HUES48 (cell line): ENCODE data around the gene NOL3.

Experiments used
- H3K27ac ChIP-seq: one replicate; pipeline ENCODE4 v1.7.0; 2013; ENCODE audit warnings: low read depth, low read length, inconsistent platforms
- H3K27me3 ChIP-seq: 2 replicates; pipeline ENCODE4 v1.6.1; 2013; ENCODE audit warnings: mild to moderate bottlenecking, low read length; ENCODE audit not compliant: control insufficient read depth, insufficient read depth
- H3K36me3 ChIP-seq: 2 replicates; pipeline ENCODE4 v1.6.1; 2013; ENCODE audit warnings: low read length; ENCODE audit not compliant: control insufficient read depth, insufficient read depth
- H3K4me1 ChIP-seq: 2 replicates; pipeline ENCODE4 v1.6.1; 2013; ENCODE audit warnings: mild to moderate bottlenecking, low read length; ENCODE audit not compliant: control insufficient read depth, insufficient read depth
- H3K4me3 ChIP-seq: 2 replicates; pipeline ENCODE4 v1.5.1; 2013; ENCODE audit warnings: mild to moderate bottlenecking, low read depth, low read length
- H3K9ac ChIP-seq: 2 replicates; pipeline ENCODE4 v1.6.1; 2013; ENCODE audit warnings: mild to moderate bottlenecking, low read depth, low read length, moderate library complexity
- H3K9me3 ChIP-seq: 2 replicates; pipeline ENCODE4 v1.6.1; 2013; ENCODE audit warnings: low read length; ENCODE audit not compliant: control insufficient read depth, insufficient read depth

Gene NOL3

DNA sequence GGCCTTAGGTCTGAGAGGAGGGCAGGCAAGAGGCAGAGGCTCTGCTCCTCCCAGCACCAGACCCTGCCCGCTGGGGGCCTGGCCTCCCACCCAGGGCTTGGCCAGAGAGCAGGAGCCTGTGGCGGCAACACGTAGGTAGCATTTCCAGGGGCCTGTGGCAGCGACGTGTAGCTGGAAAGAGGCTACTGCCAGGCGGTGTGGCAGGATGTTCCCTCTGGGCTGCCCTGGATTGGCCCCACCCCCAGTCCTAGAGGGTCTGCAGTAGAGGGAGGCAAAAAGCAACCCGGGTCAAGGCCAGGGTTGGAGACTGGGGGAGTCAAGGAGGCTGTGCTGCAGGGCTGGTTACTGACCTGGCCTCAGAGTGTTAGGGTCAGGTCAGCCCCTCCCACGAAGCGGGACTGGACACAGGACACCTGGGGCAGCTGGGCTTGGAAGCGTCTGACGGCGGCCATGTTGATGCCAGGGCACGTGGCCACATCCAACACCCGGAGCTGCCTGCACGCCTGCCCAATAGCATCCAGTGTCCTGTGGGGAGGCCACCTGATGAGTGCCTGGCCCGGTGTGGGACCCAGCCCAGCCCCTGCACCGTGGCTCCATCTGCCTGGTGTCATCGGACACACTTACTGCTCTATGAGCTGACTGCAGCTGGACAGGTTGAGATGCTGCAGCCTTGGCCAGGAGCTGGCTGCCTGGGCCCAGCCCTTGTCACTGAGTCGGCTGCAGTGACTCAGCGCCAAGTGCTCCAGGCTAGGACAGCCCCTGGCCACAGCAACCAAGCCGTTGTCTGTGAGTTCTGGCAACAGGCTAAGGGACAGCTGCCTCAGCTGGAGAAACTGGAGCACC is 37.1 kb downstream of the NOL3 start:
- no peak overlapping the region for H3K27ac ChIP-seq
- H3K9me3 ChIP-seq, result no peaks in the 10 kb centered on the region
- no peak overlapping the region for H3K4me3 ChIP-seq
- H3K4me1 ChIP-seq, result peaks cover 5% of the 10 kb centered on the region; the same call in 1 of the 2 replicates
- 0 out of 2 replicates have a peak, but pooled peaks cover 3% of the 10 kb centered on the region for H3K36me3 ChIP-seq
- no peak overlapping the region for H3K9ac ChIP-seq
- peaks cover 5% of the 10 kb centered on the region for H3K27me3 ChIP-seq

GRCh38 chr16:67208154-67208896 is 38.0 kb downstream of the NOL3 start:
- H3K4me3 ChIP-seq, result no peak overlapping the region
- no peak overlapping the region for H3K27ac ChIP-seq
- H3K4me1 ChIP-seq, result peaks cover 5% of the 10 kb centered on the region; the same call in 1 of the 2 replicates
- no peaks in the 10 kb centered on the region for H3K9me3 ChIP-seq
- H3K27me3 ChIP-seq, result peaks cover 8% of the 10 kb centered on the region
- H3K36me3 ChIP-seq, result no peaks in the 10 kb centered on the region
- H3K9ac ChIP-seq, result no peak overlapping the region

DNA sequence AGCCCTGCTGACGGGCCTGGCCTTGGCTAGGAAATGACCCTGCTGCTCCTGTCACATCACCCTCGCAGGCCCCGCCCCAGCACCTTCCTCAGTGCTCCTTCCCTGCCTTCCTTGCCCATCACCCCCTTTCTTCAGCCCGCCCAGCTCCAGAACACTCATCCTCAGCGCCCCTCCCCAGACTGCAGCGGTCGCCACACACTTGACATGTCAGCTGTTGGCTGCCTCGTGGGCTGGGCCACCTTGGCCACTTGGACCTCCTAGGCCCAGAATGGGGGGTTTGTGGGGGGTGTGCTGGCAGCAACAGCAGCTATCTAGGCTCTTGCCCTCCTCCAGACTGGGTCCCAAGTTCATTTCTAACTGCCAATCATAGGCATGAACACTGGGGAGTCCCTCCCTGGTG is 39.2 kb downstream of the NOL3 start:
- Histone ChIP-seq H3K27me3 (peaks cover 8% of the 10 kb centered on the region), H3K4me3 (no peak overlapping the region), H3K36me3 (no peaks in the 10 kb centered on the region), H3K9ac (no peak overlapping the region), H3K9me3 (no peaks in the 10 kb centered on the region), H3K4me1 (peaks cover 5% of the 10 kb centered on the region; the same call in 1 of the 2 replicates), H3K27ac (no peak overlapping the region)

DNA sequence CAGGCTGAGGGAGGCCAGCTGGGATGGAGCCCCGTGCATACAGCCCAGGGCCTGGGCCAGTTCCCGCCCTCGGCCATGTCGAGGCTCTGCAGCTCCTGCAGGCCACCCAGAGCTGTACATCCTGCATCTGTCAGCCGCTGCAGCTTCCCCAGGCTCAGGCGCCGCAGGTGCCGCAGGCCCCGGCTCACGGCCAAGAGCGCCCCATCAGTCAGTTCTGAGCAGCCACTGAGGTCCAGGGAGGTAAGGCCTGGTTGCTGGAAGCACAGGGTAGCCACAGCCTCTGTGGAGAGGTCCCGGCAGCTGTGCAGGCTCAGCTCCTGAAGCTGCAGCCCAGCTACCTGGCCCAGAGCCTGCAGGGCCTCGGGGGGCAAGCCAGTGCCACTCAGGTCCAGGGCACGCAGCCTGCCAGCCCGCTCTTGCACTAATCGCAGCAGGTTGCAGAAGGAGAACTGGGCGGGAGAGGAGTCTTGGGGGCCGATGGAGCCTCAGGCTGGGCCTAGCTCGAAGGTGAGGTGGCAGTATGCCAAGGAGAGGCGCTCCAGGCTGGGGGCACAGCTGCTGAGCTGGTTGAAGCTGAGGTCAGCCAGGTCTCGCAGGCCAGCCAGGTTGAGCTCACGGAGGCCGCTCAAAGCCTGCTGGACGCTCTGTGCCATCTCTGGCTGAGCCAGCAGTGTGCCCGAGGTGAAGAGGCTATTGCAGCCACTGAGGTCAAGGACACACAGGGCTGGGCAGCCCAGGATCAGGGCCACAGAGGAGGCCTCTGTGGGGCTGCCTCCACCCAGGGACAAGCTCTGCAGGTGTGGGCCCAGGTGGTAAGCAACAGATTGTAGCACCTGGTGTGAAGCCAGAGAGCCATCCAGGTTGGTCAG is 40.0 kb downstream of the NOL3 start:
- Histone ChIP-seq H3K4me3 (no peak overlapping the region), H3K9ac (no peak overlapping the region), H3K4me1 (peaks cover 5% of the 10 kb centered on the region; the same call in 1 of the 2 replicates), H3K27ac (no peak overlapping the region), H3K36me3 (no peaks in the 10 kb centered on the region), H3K27me3 (peaks cover 8% of the 10 kb centered on the region), H3K9me3 (no peaks in the 10 kb centered on the region)

DNA sequence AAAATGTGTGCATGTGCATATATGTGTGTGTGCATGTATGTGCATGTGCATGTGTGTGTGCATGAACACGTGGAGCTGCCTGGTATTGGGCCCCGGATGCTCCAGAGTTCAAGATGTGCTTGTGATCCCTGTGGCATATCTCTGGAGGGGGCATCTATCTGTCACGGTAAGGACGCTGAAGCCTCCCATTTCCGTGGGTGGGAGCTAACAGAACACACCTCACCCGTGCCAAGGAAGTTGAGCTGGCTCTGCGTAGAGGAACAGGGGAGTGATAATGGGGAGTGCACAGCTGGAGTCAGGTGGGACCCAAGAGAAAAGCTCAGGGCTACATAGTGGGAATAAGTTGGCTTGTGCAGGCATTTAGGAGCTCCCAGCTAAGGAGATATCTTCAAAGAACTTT is 41.3 kb downstream of the NOL3 start:
- Histone ChIP-seq H3K36me3 (no peaks in the 10 kb centered on the region), H3K27ac (no peak overlapping the region), H3K4me1 (peaks cover 5% of the 10 kb centered on the region; the same call in 1 of the 2 replicates), H3K9me3 (no peaks in the 10 kb centered on the region), H3K4me3 (no peak overlapping the region), H3K9ac (no peak overlapping the region), H3K27me3 (peaks cover 8% of the 10 kb centered on the region)

- H3K9ac ChIP-seq, result no peak overlapping the region
- peaks cover 8% of the 10 kb centered on the region for H3K27me3 ChIP-seq
- no peak overlapping the region for H3K27ac ChIP-seq
- H3K36me3 ChIP-seq, result no peaks in the 10 kb centered on the region
- H3K9me3 ChIP-seq, result no peaks in the 10 kb centered on the region
- H3K4me1 ChIP-seq, result no peaks in the 10 kb centered on the region
- no peak overlapping the region for H3K4me3 ChIP-seq
Observed at GRCh38 chr16:67212766-67213165, 42.4 kb downstream of the NOL3 start.

DNA sequence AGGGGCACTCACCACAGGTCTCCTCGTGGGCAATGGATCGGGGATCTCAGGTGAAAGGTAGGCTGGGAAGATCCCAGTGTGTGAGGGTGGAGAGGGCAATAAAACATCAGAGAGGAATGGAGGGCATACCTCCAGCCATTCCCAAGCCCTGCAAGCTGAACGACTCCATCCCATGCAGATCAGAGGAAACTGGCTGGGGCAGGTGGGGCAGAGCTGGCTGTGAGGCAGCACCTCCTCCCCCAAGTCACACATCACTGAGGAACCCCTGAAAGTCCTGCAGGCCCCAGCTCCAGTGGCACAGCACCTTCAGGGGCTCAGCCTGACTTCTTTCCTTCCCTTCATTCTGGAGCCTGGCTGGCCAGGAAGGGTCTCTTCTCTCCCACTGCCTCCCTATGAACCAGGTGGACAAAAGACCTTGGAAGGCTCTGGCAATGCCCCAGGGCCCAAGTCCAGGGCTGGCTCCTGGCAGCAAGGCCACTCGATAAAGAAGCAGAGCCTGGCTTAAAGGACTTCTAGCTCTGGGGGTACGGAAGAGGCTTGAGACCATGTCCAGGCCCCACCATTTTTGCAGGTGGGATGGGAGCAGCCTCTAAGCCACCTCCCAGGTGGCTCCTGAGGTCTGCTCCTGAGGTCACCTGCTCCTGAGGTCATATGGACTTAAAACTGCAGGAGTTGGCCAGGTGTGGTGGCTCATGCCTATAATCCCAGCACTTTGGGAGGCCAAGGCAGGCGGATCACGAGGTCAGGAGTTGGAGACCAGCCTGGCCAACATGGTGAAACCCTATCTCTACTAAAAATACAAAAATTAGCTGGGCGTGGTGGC is 43.1 kb downstream of the NOL3 start:
- Histone ChIP-seq H3K9me3 (no peaks in the 10 kb centered on the region), H3K27ac (no peak overlapping the region), H3K9ac (no peak overlapping the region), H3K27me3 (peaks cover 8% of the 10 kb centered on the region), H3K4me3 (no peak overlapping the region), H3K4me1 (no peaks in the 10 kb centered on the region), H3K36me3 (no peaks in the 10 kb centered on the region)

- Histone ChIP-seq H3K9me3 (no peaks in the 10 kb centered on the region), H3K36me3 (no peaks in the 10 kb centered on the region), H3K4me1 (no peaks in the 10 kb centered on the region), H3K9ac (no peak overlapping the region), H3K27me3 (peaks cover 8% of the 10 kb centered on the region), H3K4me3 (no peak overlapping the region), H3K27ac (no peak overlapping the region)
Observed at GRCh38 chr16:67215706-67216105, 45.4 kb downstream of the NOL3 start.

DNA sequence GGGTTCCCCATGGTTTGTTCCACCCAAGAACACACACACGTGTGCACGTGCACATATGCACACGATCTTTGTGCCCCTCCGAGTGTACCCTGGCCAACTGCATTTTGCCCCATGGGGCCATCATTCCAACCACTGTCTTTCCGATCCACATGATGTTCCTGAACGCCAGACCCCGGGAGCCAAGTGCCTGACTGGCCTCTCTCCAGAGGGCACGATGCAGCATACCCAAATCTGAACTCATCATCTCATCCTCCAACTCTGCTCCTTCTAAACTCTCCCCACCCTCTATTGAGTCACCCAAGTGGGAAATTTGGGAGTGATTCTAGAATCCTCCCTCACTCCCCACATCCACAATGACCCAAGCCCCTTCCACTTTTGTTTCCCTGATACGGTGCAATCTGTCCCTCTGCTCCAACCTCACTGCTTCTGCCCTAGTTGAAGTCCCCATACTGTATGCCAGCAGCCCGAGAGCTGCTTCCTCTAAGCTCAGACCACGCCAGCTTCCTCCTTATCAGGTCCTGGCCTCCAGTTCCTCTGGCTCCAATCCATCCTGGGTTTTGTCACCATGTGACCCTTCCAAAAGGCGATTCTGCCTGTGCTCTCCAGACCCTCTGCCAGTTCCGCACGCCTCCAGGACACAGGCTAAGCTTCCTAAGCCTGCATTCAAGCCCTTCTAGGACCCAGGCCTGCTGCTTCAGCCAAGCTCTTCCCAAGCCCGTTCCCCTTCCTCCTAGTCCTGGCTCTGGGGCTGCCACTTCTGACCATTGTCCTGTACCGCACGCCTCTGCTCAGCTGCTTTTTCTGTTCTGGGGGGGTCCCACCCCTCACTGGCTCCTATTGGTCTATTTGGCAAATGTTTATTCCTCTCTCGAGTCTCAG is 46.5 kb downstream of the NOL3 start:
- Histone ChIP-seq H3K27me3 (peaks cover 4% of the 10 kb centered on the region), H3K4me1 (no peaks in the 10 kb centered on the region), H3K9ac (no peak overlapping the region), H3K9me3 (no peaks in the 10 kb centered on the region), H3K36me3 (no peaks in the 10 kb centered on the region), H3K4me3 (no peak overlapping the region), H3K27ac (no peak overlapping the region)
